ENCODE results near the gene PRX.
A peak's percentile ranks its signal among the peaks of the same experiment; 100 is the strongest.
"Not testable (repeated sequence)": the region's sequence is repeated elsewhere in the genome, so short reads cannot be mapped to it uniquely, and the experiment has no call there.

Gene PRX

GRCh38 chr19:40431698-40432097 lies 18.5 kb upstream of the PRX start:
- H3K27me3 ChIP-seq = no peaks in the 10 kb centered on the region
- H3K27ac ChIP-seq = no peak overlapping the region
- H3K9me3 ChIP-seq = no peaks in the 10 kb centered on the region
- TF ChIP-seq, protein P1, sequence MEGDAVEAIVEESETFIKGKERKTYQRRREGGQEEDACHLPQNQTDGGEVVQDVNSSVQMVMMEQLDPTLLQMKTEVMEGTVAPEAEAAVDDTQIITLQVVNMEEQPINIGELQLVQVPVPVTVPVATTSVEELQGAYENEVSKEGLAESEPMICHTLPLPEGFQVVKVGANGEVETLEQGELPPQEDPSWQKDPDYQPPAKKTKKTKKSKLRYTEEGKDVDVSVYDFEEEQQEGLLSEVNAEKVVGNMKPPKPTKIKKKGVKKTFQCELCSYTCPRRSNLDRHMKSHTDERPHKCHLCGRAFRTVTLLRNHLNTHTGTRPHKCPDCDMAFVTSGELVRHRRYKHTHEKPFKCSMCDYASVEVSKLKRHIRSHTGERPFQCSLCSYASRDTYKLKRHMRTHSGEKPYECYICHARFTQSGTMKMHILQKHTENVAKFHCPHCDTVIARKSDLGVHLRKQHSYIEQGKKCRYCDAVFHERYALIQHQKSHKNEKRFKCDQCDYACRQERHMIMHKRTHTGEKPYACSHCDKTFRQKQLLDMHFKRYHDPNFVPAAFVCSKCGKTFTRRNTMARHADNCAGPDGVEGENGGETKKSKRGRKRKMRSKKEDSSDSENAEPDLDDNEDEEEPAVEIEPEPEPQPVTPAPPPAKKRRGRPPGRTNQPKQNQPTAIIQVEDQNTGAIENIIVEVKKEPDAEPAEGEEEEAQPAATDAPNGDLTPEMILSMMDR (IDR thresholded peaks at IDR 0.05) = no peak
- H3K36me3 ChIP-seq = no peaks in the 10 kb centered on the region
- H3K4me1 ChIP-seq (ENCODE audit: control insufficient read depth in 1 of 2, insufficient read depth in 1 of 2, low read depth in 1 of 2, low read length in 1 of 2) = peaks cover 13 to 15% of the 10 kb centered on the region in 2 experiments
- H3K4me3 ChIP-seq (ENCODE audit: low read depth in 1 of 2, low read length in 1 of 2) = no peak overlapping the region

DNA sequence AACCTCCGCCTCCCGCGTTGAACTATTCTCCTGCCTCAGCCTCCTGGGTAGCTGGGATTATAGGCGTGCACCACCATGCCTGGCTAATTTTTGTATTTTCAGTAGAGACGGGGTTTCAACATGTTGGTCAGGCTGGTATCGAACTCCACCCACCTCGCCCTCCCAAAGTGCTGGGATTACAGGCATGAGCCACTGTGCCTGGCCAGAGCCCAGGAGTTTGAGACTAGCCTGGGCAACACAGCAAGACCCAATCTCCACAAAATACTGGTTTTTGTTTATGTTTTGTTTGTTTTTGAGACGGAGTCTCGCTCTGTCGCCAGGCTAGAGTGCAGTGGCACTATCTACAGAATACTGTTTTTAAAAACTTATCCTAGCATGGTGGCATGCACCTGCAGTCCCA lies 17.1 kb upstream of the PRX start:
- H3K4me1 ChIP-seq (ENCODE audit: control insufficient read depth in 1 of 2, insufficient read depth in 1 of 2, low read depth in 1 of 2, low read length in 1 of 2) = peaks cover 19 to 23% of the 10 kb centered on the region in 2 experiments
- not testable (repeated sequence) for H3K27me3 ChIP-seq, H3K9me3 ChIP-seq

DNA sequence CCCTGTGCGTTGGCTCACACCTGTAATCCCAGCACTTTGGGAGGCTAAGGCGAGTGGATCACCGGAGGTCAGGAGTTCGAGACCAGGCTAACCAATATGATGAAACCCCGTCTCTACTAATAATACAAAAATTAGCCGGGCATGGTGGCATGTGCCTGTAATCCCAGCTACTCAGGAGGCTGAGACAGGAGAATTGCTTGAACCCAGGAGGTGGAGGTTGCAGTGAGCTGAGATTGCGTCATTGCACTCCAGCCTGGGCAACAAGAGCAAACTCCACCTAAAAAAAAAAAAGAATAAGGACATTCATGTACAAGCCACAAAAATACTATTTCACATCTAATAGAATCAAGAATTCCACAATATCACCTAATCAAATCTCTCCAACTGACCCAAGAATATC lies 15.0 kb upstream of the PRX start:
- not testable (repeated sequence) for H3K27ac ChIP-seq; H3K36me3 ChIP-seq; H3K4me3 ChIP-seq (ENCODE audit: low read depth in 1 of 2, low read length in 1 of 2); H3K9me3 ChIP-seq; H3K27me3 ChIP-seq
- peaks cover 14 to 15% of the 10 kb centered on the region in 2 experiments for H3K4me1 ChIP-seq (ENCODE audit: control insufficient read depth in 1 of 2, insufficient read depth in 1 of 2, low read depth in 1 of 2, low read length in 1 of 2)

More for the DNA sequence above, 17.1 kb upstream of the PRX start:
- not testable (repeated sequence) for H3K27ac ChIP-seq; H3K4me3 ChIP-seq (ENCODE audit: low read depth in 1 of 2, low read length in 1 of 2); H3K36me3 ChIP-seq

GRCh38 chr19:40425450-40426287 lies 12.5 kb upstream of the PRX start, which contains the start of gene SERTAD1:
TSS of gene SERTAD1 (minus strand) at chr19:40425992. CDS start at chr19:40423546, 2,446 bp downstream.
- TF ChIP-seq, protein P1 (IDR thresholded peaks at IDR 0.05) = peak; percentile 87
- H3K4me3 ChIP-seq (ENCODE audit: low read depth in 1 of 2, low read length in 1 of 2) = peak within 1 kb of the TSS; percentile 85 to 92
- no peaks in the 10 kb centered on the region for H3K27me3 ChIP-seq
- no peaks in the 10 kb centered on the region for H3K9me3 ChIP-seq
- peak within 1 kb of the TSS; percentile 97 for H3K27ac ChIP-seq
- peaks cover 10% of the 10 kb centered on the region for H3K36me3 ChIP-seq
- peaks cover 23 to 28% of the 10 kb centered on the region in 2 experiments for H3K4me1 ChIP-seq (ENCODE audit: control insufficient read depth in 1 of 2, insufficient read depth in 1 of 2, low read depth in 1 of 2, low read length in 1 of 2)

DNA sequence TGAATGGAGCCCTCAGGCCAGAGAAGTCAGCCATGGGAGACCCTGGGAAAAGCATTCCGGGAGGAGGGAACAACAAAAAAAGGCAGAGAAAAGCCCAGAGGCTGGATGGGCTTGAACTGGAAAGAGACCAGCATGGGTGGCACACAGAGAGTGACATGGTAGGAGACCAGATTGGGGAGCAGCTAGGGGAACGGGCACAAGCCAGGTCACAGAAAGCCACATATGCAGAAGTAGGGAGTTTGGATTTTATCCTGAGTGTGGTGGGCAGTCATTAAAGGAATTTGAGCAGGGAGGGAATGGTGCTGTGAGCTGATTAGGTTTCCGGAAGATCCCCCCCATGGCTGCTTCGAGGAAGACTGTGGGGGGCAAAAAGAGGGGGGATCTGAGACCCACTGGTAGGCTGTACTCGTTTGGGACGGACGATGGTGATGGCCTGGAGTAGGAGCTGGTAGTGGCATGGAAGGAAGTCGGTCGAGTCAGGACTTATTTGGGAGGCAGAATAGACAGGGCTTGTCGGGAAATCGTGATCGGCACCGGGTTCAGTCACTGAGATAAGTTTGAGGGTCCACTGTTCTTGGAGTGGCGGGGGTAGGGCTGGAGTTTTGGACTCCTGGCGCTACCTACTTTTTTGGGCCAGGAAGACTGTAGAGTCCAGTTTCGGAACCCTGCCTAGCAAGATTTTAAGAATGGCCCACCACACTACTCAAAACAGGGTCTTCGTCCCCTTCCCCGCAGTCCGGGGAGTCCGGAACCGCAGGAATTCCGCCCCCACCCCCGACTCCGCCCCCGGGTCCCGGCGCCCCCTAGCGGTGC lies 11.7 kb upstream of the PRX start:
- Histone ChIP-seq H3K36me3 (peaks cover 10% of the 10 kb centered on the region), H3K27ac (peak overlapping the region; percentile 97), H3K4me1 (ENCODE audit: control insufficient read depth in 1 of 2, insufficient read depth in 1 of 2, low read depth in 1 of 2, low read length in 1 of 2) (peaks cover 27 to 34% of the 10 kb centered on the region in 2 experiments), H3K9me3 (no peaks in the 10 kb centered on the region), H3K27me3 (no peaks in the 10 kb centered on the region), H3K4me3 (ENCODE audit: low read depth in 1 of 2, low read length in 1 of 2) (peak overlapping the region; percentile 85 to 92)
- TF ChIP-seq, protein P1 (IDR thresholded peaks at IDR 0.05) = no peak

GRCh38 chr19:40423938-40424337 lies 10.8 kb upstream of the PRX start:
- Histone ChIP-seq H3K9me3 (no peaks in the 10 kb centered on the region), H3K27ac (no peak overlapping the region), H3K4me3 (ENCODE audit: low read depth in 1 of 2, low read length in 1 of 2) (no peak overlapping the region)

More at GRCh38 chr19:40423938-40424337, 10.8 kb upstream of the PRX start:
- TF ChIP-seq, protein P1 (IDR thresholded peaks at IDR 0.05) = no peak
- Histone ChIP-seq H3K27me3 (no peaks in the 10 kb centered on the region), H3K36me3 (peaks cover 10% of the 10 kb centered on the region), H3K4me1 (ENCODE audit: control insufficient read depth in 1 of 2, insufficient read depth in 1 of 2, low read depth in 1 of 2, low read length in 1 of 2) (peaks cover 27 to 34% of the 10 kb centered on the region in 2 experiments)
